ENCODE data around the gene ETV6. TPM values are rescaled to one million over a fixed set of nuclear protein-coding genes. Genes with fewer than 3 reads are reported as not detected.

ETV6 gene
- total RNA-seq, 4 donors from 2014 or later: 17.7 to 27.1 (median 25.0) TPM

DNA sequence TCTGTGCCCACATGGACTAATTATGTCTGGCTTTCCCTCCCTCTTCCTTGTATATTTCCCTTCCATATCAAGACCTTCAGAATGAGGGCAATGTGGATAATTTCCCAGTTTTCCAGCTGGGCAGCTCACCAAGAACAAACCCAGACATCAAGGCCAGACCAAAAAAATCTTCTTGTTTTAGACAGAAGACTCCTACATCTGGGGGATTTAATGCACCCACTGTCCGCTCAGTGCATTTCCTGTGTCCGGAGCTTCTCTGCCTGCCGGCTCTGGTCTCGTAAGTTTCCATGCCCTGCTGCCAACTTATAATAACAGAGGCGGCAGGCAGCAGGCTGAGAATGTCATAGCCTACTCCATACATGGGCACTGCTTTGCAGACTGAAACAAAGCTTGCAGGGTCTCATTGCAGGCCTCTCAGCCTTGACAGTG is 214.0 kb downstream of the ETV6 start:
- TF ChIP-seq, protein P1, sequence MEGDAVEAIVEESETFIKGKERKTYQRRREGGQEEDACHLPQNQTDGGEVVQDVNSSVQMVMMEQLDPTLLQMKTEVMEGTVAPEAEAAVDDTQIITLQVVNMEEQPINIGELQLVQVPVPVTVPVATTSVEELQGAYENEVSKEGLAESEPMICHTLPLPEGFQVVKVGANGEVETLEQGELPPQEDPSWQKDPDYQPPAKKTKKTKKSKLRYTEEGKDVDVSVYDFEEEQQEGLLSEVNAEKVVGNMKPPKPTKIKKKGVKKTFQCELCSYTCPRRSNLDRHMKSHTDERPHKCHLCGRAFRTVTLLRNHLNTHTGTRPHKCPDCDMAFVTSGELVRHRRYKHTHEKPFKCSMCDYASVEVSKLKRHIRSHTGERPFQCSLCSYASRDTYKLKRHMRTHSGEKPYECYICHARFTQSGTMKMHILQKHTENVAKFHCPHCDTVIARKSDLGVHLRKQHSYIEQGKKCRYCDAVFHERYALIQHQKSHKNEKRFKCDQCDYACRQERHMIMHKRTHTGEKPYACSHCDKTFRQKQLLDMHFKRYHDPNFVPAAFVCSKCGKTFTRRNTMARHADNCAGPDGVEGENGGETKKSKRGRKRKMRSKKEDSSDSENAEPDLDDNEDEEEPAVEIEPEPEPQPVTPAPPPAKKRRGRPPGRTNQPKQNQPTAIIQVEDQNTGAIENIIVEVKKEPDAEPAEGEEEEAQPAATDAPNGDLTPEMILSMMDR (IDR thresholded peaks at IDR 0.05): no peak
- no peak for TF ChIP-seq POLR2A (IDR thresholded peaks at IDR 0.05)
- no peak overlapping the region for H3K4me3 ChIP-seq (ENCODE audit: low read depth, poor library complexity, severe bottlenecking)
- intact Hi-C loops (cut with DNase I; ENCODE audit: low total_unique reads): no loop called here
- no peak for DNase-seq (ENCODE audit: low spot score in 2 of 2)
- 22 to 24% methylated on average over 5 of the region's 5 CpGs for WGBS, 2 donors

- WGBS, 2 donors: 50 to 53% methylated on average over 3 of the region's 3 CpGs
- no peak overlapping the region for H3K4me3 ChIP-seq (ENCODE audit: low read depth, poor library complexity, severe bottlenecking)
- TF ChIP-seq, protein P1 (IDR thresholded peaks at IDR 0.05): no peak
- TF ChIP-seq POLR2A (IDR thresholded peaks at IDR 0.05): no peak
- intact Hi-C loops (cut with DNase I; ENCODE audit: low total_unique reads): no loop called here
- no peak for DNase-seq (ENCODE audit: low spot score in 2 of 2)
Measured at GRCh38 chr12:11863988-11864387, 214.5 kb downstream of the ETV6 start.

- 96 to 98% methylated on average over 4 of the region's 4 CpGs for WGBS, 2 donors
- no peak overlapping the region for H3K4me3 ChIP-seq (ENCODE audit: low read depth, poor library complexity, severe bottlenecking)
- no peak for DNase-seq (ENCODE audit: low spot score in 2 of 2)
- intact Hi-C loops (cut with DNase I; ENCODE audit: low total_unique reads): no loop called here
- no peak for TF ChIP-seq POLR2A (IDR thresholded peaks at IDR 0.05)
- TF ChIP-seq, protein P1 (IDR thresholded peaks at IDR 0.05): no peak
Measured at GRCh38 chr12:11865824-11866223, 216.3 kb downstream of the ETV6 start.

- intact Hi-C loops (cut with DNase I; ENCODE audit: low total_unique reads): no loop called here
- TF ChIP-seq, protein P1 (IDR thresholded peaks at IDR 0.05): no peak
- no peak for TF ChIP-seq POLR2A (IDR thresholded peaks at IDR 0.05)
- WGBS, 2 donors: 100% methylated on average over 1 of the region's 1 CpG
- H3K4me3 ChIP-seq (ENCODE audit: low read depth, poor library complexity, severe bottlenecking): no peak overlapping the region
- no peak for DNase-seq (ENCODE audit: low spot score in 2 of 2)
Measured at GRCh38 chr12:11868027-11868426, 218.6 kb downstream of the ETV6 start.

DNA sequence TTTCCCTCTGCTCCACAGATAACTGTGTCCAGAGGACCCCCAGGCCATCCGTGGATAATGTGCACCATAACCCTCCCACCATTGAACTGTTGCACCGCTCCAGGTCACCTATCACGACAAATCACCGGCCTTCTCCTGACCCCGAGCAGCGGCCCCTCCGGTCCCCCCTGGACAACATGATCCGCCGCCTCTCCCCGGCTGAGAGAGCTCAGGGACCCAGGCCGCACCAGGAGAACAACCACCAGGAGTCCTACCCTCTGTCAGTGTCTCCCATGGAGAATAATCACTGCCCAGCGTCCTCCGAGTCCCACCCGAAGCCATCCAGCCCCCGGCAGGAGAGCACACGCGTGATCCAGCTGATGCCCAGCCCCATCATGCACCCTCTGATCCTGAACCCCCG is 219.9 kb downstream of the ETV6 start:
- intact Hi-C loops (cut with DNase I; ENCODE audit: low total_unique reads): no loop called here
- TF ChIP-seq, protein P1 (IDR thresholded peaks at IDR 0.05): no peak
- TF ChIP-seq POLR2A (IDR thresholded peaks at IDR 0.05): no peak
- H3K4me3 ChIP-seq (ENCODE audit: low read depth, poor library complexity, severe bottlenecking): no peak overlapping the region
- no peak for DNase-seq (ENCODE audit: low spot score in 2 of 2)
- 98 to 99% methylated on average over 18 of the region's 18 CpGs for WGBS, 2 donors

- TF ChIP-seq, protein P1 (IDR thresholded peaks at IDR 0.05): no peak
- TF ChIP-seq POLR2A (IDR thresholded peaks at IDR 0.05): no peak
- 90 to 96% methylated on average over 8 of the region's 8 CpGs for WGBS, 2 donors
- intact Hi-C loops (cut with DNase I; ENCODE audit: low total_unique reads): no loop called here
- no peak overlapping the region for H3K4me3 ChIP-seq (ENCODE audit: low read depth, poor library complexity, severe bottlenecking)
- DNase-seq (ENCODE audit: low spot score in 2 of 2): no peak
Measured at GRCh38 chr12:11870041-11870451, 220.6 kb downstream of the ETV6 start.

All from lower leg skin (tissue), 4 donors.